Measurements from ENCODE around the gene ACOT2.
"Not testable (repeated sequence)": the region's sequence is repeated elsewhere in the genome, so short reads cannot be mapped to it uniquely, and the experiment has no call there.

DNA sequence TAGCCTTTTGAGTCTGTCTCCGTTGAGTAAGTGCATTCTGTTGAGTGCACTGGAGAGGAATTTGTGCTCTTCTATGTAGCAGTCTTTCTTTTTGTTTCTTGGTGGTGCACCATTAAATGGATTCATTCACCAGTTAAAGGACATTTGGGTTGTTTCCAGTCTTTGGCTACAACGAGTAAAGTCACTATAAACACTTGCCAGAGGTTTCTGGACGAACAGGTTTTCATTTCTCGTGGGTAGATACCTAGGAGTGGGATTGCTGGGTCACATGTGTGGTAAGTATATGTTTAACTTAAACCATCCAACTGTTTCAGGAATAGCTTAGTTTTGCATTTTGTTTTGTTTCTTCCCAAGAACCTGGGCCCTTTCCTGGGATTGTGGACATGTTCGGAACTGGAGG is 4.0 kb downstream of the ACOT2 start:
- TF ChIP-seq EZH2 (IDR thresholded peaks at IDR 0.05; ENCODE audit: borderline replicate concordance, low read depth, low read length, severe bottlenecking), result not testable (repeated sequence)
- TF ChIP-seq, protein P1, sequence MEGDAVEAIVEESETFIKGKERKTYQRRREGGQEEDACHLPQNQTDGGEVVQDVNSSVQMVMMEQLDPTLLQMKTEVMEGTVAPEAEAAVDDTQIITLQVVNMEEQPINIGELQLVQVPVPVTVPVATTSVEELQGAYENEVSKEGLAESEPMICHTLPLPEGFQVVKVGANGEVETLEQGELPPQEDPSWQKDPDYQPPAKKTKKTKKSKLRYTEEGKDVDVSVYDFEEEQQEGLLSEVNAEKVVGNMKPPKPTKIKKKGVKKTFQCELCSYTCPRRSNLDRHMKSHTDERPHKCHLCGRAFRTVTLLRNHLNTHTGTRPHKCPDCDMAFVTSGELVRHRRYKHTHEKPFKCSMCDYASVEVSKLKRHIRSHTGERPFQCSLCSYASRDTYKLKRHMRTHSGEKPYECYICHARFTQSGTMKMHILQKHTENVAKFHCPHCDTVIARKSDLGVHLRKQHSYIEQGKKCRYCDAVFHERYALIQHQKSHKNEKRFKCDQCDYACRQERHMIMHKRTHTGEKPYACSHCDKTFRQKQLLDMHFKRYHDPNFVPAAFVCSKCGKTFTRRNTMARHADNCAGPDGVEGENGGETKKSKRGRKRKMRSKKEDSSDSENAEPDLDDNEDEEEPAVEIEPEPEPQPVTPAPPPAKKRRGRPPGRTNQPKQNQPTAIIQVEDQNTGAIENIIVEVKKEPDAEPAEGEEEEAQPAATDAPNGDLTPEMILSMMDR (IDR thresholded peaks at IDR 0.05; ENCODE audit: borderline replicate concordance, extremely low read depth, low read length, poor library complexity, severe bottlenecking), result not testable (repeated sequence)
